SK-N-SH (cell line): Measurements from ENCODE around the gene EPB41L5. TPM values are rescaled to one million over a fixed set of nuclear protein-coding genes. Genes with fewer than 3 reads are reported as not detected.

Experiments used
- CTCF ChIA-PET: fragments of 300-600, 350-600 bp; formaldehyde crosslinking; extraction: SDS; loops from one replicate; lab custom pipeline; 2021; lab: Yijun Ruan, JAX
- POLR2A ChIA-PET: fragments of 350-600 bp; sonication (Branson Sonifier 250); formaldehyde crosslinking; extraction: SDS; loops from one replicate; lab custom pipeline; 2020; ENCODE audit warnings: antibody characterized with exemption, inconsistent platforms; lab: Yijun Ruan, JAX
- DNase-seq: peaks from one replicate; pipeline ENCODE4 v3.0.0; 2012
- H2AFZ ChIP-seq: fragments of 200-600 bp; sonication (generic); 2 replicates; pipeline ENCODE4 v1.8.1; 2016; ENCODE audit warnings: antibody characterized with exemption, mild to moderate bottlenecking, low read depth
- H3F3A ChIP-seq: fragments of 200-600 bp; sonication (generic); replicated peaks from 2 replicates; pipeline ENCODE3; 2016; ENCODE audit warnings: antibody characterized with exemption, mild to moderate bottlenecking; ENCODE audit not compliant: insufficient read depth
- H3K27ac ChIP-seq, 2 experiments: fragments of 200-500 bp in 1 of 2; fragments of 200-600 bp in 1 of 2; sonication (Bioruptor generic) in 1 of 2; sonication (generic), shearing (Covaris generic) in 1 of 2; 2 replicates each; pipeline versions ENCODE4 v1.5.1 to v1.6.1; 2014 to 2016; ENCODE audit warnings: low read depth in 2 of 2, inconsistent platforms in 1 of 2, low read length in 1 of 2, mild to moderate bottlenecking in 1 of 2, mixed read lengths in 1 of 2
- H3K27me3 ChIP-seq: fragments of 200-600 bp; sonication (generic), shearing (Covaris generic); 2 replicates; pipeline ENCODE4 v1.6.1; 2016; ENCODE audit warnings: mixed run types; ENCODE audit not compliant: insufficient read depth
- H3K36me3 ChIP-seq, 2 experiments: fragments of 200-500 bp in 1 of 2; fragments of 200-600 bp in 1 of 2; sonication (Bioruptor generic) in 1 of 2; sonication (generic) in 1 of 2; replicated peaks in 1 of 2; 2 replicates each; pipeline versions ENCODE3 to v1.5.1; 2014 to 2016; ENCODE audit warnings: low read length in 1 of 2, mild to moderate bottlenecking in 1 of 2; ENCODE audit not compliant: insufficient read depth in 2 of 2, control insufficient read depth in 1 of 2
- H3K4me1 ChIP-seq, 2 experiments: fragments of 200-500 bp in 1 of 2; fragments of 200-600 bp in 1 of 2; sonication (Bioruptor generic) in 1 of 2; sonication (generic), shearing (Covaris generic) in 1 of 2; 2 replicates each; pipeline versions ENCODE4 v1.5.1 to v1.6.1; 2014 to 2016; ENCODE audit warnings: low read depth in 1 of 2, low read length in 1 of 2, mixed run types in 1 of 2; ENCODE audit not compliant: insufficient read depth in 2 of 2, control insufficient read depth in 1 of 2
- H3K4me2 ChIP-seq: fragments of 200-600 bp; sonication (generic), shearing (Covaris generic); 2 replicates; pipeline ENCODE4 v1.6.1; 2017; ENCODE audit warnings: mixed run types
- H3K4me3 ChIP-seq, 2 experiments: fragments of 200-500 bp in 1 of 2; fragments of 200-600 bp in 1 of 2; sonication (Bioruptor generic) in 1 of 2; sonication (generic), shearing (Covaris generic) in 1 of 2; 2 replicates each; pipeline versions ENCODE4 v1.5.1 to v1.8.1; 2014 to 2016; ENCODE audit warnings: low read depth in 2 of 2, inconsistent platforms in 1 of 2, low read length in 1 of 2, mild to moderate bottlenecking in 1 of 2, mixed read lengths in 1 of 2, moderate library complexity in 1 of 2
- H3K79me2 ChIP-seq: fragments of 200-600 bp; sonication (generic); 2 replicates; pipeline ENCODE4 v1.8.1; 2017; ENCODE audit warnings: mild to moderate bottlenecking; ENCODE audit not compliant: insufficient read depth
- H3K9ac ChIP-seq: fragments of 200-600 bp; sonication (generic); 2 replicates; pipeline ENCODE4 v1.6.1; 2017; ENCODE audit warnings: mixed run types
- H3K9me2 ChIP-seq: fragments of 200-600 bp; sonication (generic); 2 replicates; pipeline ENCODE4 v1.6.1; 2017; ENCODE audit warnings: mixed run types
- H3K9me3 ChIP-seq: fragments of 200-600 bp; sonication (generic); 2 replicates; pipeline ENCODE4 v1.6.1; 2017; ENCODE audit warnings: mixed run types, mild to moderate bottlenecking, moderate library complexity
- H4K20me1 ChIP-seq: fragments of 200-600 bp; sonication (generic); 2 replicates; pipeline ENCODE4 v1.6.1; 2017; ENCODE audit warnings: mild to moderate bottlenecking, mixed run types; ENCODE audit not compliant: insufficient read depth
- ELF1 ChIP-seq: IDR thresholded peaks from 2 replicates; pipeline ENCODE4 v1.4.0; 2012
- EP300 ChIP-seq, 2 experiments: IDR thresholded peaks; 2 replicates each; pipeline versions ENCODE4 v1.4.0 to v1.6.1; 2012; ENCODE audit warnings: borderline replicate concordance in 1 of 2, low read depth in 1 of 2, low read length in 1 of 2
- FOXJ3 ChIP-seq: sonication (generic); formaldehyde crosslinking; IDR thresholded peaks from 2 replicates; pipeline ENCODE4 v1.5.1; 2020; ENCODE audit warnings: mild to moderate bottlenecking, missing genetic modification reagents
- JUND ChIP-seq: IDR thresholded peaks from 2 replicates; pipeline ENCODE4 v1.4.0; 2012
- RAD21 ChIP-seq: IDR thresholded peaks from 2 replicates; pipeline ENCODE4 v1.6.1; 2012; ENCODE audit warnings: mild to moderate bottlenecking, low read length
- RCOR1 ChIP-seq: fragments of 150-350 bp; IDR thresholded peaks from 2 replicates; pipeline ENCODE4 v1.6.1; 2017; ENCODE audit warnings: antibody characterized with exemption, low read length
- SMC3 ChIP-seq: IDR thresholded peaks from 2 replicates; pipeline ENCODE4 v1.6.1; 2012; ENCODE audit warnings: low read depth, low read length, improper control_type of control experiment
- TAF1 ChIP-seq: IDR thresholded peaks from 2 replicates; pipeline ENCODE4 v1.6.1; 2012; ENCODE audit warnings: low read depth, mild to moderate bottlenecking, low read length, moderate library complexity, borderline replicate concordance
- WGBS: methylation state at CpG from one replicate; pipeline ENCODE4 v1.1.6; 2017; ENCODE audit warnings: low lambda C conversion rate; 5-methylcytosine and 5-hydroxymethylcytosine counted together
- polyA plus RNA-seq, 3 experiments: library from polyadenylated mRNA; depleted of rRNA; stranded (reverse); fragments of >200 nt; gene quantifications; 2 replicates each; pipeline ENCODE4 v1.2.3, GENCODE V29; 2012
- TF ChIP-seq, protein P1 (sequence below): fragments of 200-600 bp; sonication (generic); IDR thresholded peaks from 2 replicates; pipeline ENCODE4 v1.6.1; 2017; ENCODE audit warnings: antibody characterized with exemption, mild to moderate bottlenecking, moderate library complexity

Gene EPB41L5
- polyA plus RNA-seq, 1 of the 3 experiments (the other 2 are of a cell fraction) = 5.3 TPM

DNA sequence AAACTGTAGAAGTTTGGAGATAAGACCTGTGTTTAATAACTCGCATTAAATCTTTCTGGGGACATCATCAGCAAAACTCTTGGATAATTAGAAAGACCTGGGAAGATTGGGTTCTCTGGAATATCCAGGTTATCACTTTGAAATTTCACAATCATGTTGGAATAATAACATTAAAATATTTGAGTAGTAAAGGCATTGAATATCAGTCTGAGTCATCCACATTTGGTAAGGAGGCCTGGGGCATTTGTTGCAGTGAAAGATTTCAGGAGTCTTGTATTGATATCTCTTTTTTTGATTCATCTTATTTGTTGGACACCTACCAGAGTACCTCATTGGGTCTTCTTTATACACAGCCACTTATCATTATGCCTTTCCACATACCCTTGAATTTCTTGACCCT is 95.9 kb downstream of the EPB41L5 start:
- 70% methylated on average over 1 of the region's 1 CpG for WGBS
- DNase-seq = no peak
- Histone ChIP-seq H3K4me3 (no peak overlapping the region), H3K9me2 (no peaks in the 10 kb centered on the region), H3K4me2 (peak overlapping the region; percentile 17; the same call in 1 of the 2 replicates), H3K36me3 (peaks cover 5 to 15% of the 10 kb centered on the region in 2 experiments), H3K27me3 (no peaks in the 10 kb centered on the region), H3K79me2 (no peaks in the 10 kb centered on the region), H3F3A (peaks cover 35% of the 10 kb centered on the region), H4K20me1 (peaks cover 4% of the 10 kb centered on the region; the same call in 1 of the 2 replicates), H3K27ac (peak overlapping the region; percentile 4 to 72; a peak in 3 of 4 replicates), H2AFZ (no peak overlapping the region), H3K4me1 (peaks cover 17 to 24% of the 10 kb centered on the region in 2 experiments), H3K9ac (no peak overlapping the region), H3K9me3 (no peaks in the 10 kb centered on the region)
- no peak for TF ChIP-seq TAF1
- 0 out of 2 replicates have a peak, but pooled peaks have one; percentile 16 for TF ChIP-seq JUND
- ChIA-PET POLR2A (interaction anchor here (0.5 kb wide), 1 partner anchor 203 kb away, joined by 3 read pairs; no protein-coding TSS in a partner anchor), CTCF (interaction anchor here (0.9 to 9.2 kb wide), 15 partner anchors 11 to 572 kb away, joined by 3 to 129 read pairs (median 5); no protein-coding TSS in a partner anchor)

DNA sequence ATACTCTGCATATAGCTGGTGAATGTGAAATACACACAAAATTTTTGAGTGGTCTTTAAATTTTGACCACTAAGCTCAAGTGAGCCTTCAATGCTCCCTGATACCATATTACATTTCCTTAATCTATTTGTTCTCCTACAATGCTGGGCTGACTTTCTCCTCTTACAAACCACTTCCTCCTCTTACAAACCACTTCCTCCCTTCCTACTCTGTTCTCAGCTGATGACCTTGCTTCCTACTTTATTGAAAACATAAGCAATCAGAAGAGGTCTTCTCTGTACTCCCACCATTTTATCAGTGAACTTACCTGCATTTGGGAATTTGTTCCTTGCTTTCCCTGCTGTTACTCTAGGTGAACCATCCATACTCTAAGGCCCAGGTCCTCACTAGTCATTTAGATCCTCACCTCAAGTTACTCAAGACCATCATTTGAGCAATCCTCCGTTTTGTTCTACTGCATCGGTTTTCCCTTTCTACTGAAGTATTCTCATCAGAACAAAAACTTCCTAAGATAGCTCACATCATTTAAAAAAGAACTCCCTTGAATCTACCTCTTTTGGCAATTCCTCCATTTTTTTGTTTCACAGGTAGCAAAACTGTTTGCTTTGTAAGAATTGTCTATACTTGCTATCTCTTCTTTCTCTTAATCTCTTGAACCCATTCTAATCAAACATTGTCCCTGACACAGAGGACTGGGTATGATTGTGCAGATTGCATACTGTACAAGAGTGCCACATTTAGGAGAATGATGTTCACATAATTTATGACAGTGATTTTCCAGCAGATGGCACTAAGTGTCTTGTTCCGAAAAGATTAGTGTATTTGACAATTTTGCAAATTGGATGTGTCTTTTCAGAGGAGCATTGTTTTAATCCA is 96.5 kb downstream of the EPB41L5 start:
- no peak overlapping the region for H3K4me2 ChIP-seq

More for the DNA sequence above, 96.5 kb downstream of the EPB41L5 start:
- WGBS = 46% methylated on average over 3 of the region's 3 CpGs
- peaks cover 14 to 20% of the 10 kb centered on the region in 2 experiments for H3K4me1 ChIP-seq
- H3K79me2 ChIP-seq = no peaks in the 10 kb centered on the region
- H3K27ac ChIP-seq = peak overlapping the region in 1 of 2 experiments; percentile 45; a peak in 2 of 4 replicates
- ChIA-PET POLR2A (interaction anchor here (0.5 kb wide), 1 partner anchor 203 kb away, joined by 3 read pairs; no protein-coding TSS in a partner anchor), CTCF (interaction anchor here (0.6 to 9.2 kb wide), 42 partner anchors 9 to 970 kb away, joined by 3 to 129 read pairs (median 4); no protein-coding TSS in a partner anchor)
- H2AFZ ChIP-seq = no peak overlapping the region
- H4K20me1 ChIP-seq = peaks cover 4% of the 10 kb centered on the region; the same call in 1 of the 2 replicates
- H3K9me3 ChIP-seq = no peaks in the 10 kb centered on the region
- H3K4me3 ChIP-seq = no peak overlapping the region
- peaks cover 28% of the 10 kb centered on the region for H3F3A ChIP-seq
- DNase-seq = peak; percentile 41
- no peak overlapping the region for H3K9ac ChIP-seq
- peaks cover 5 to 11% of the 10 kb centered on the region in 2 experiments for H3K36me3 ChIP-seq
- TF ChIP-seq SMC3 = peak; percentile 66
- TF ChIP-seq, protein P1, sequence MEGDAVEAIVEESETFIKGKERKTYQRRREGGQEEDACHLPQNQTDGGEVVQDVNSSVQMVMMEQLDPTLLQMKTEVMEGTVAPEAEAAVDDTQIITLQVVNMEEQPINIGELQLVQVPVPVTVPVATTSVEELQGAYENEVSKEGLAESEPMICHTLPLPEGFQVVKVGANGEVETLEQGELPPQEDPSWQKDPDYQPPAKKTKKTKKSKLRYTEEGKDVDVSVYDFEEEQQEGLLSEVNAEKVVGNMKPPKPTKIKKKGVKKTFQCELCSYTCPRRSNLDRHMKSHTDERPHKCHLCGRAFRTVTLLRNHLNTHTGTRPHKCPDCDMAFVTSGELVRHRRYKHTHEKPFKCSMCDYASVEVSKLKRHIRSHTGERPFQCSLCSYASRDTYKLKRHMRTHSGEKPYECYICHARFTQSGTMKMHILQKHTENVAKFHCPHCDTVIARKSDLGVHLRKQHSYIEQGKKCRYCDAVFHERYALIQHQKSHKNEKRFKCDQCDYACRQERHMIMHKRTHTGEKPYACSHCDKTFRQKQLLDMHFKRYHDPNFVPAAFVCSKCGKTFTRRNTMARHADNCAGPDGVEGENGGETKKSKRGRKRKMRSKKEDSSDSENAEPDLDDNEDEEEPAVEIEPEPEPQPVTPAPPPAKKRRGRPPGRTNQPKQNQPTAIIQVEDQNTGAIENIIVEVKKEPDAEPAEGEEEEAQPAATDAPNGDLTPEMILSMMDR = peak; percentile 63
- peak; percentile 79 for TF ChIP-seq RAD21
- no peak for TF ChIP-seq ELF1
- TF ChIP-seq TAF1 = no peak
- TF ChIP-seq RCOR1 = 0 out of 2 replicates have a peak, but pooled peaks have one; percentile 12
- TF ChIP-seq FOXJ3 = no peak
- TF ChIP-seq EP300 (IDR thresholded peaks at IDR 0.05; ENCODE audit: borderline replicate concordance in 1 of 2, low read depth in 1 of 2, low read length in 1 of 2) = peak in 1 of 2 experiments; percentile 24; a peak in 1 of 4 replicates
- H3K27me3 ChIP-seq = no peaks in the 10 kb centered on the region
- no peaks in the 10 kb centered on the region for H3K9me2 ChIP-seq
